Progenitor cell of endocrine pancreas (in vitro differentiated cells): ENCODE data around the gene GPR107. TPM values are rescaled to one million over a fixed set of nuclear protein-coding genes. Genes with fewer than 3 reads are reported as not detected.

Source experiments
- DNase-seq: peaks from one replicate; pipeline ENCODE4 v3.0.0; 2021; ENCODE audit warnings: low spot score; ENCODE audit not compliant: unreplicated experiment
- H3K27ac Mint-ChIP-seq: 2 replicates; pipeline ENCODE4 v1.8.0; 2021; ENCODE audit warnings: mild to moderate bottlenecking, moderate library complexity, mixed read lengths
- H3K27me3 Mint-ChIP-seq: 2 replicates; pipeline ENCODE4 v1.8.0; 2021; ENCODE audit warnings: mixed read lengths
- H3K36me3 Mint-ChIP-seq: 2 replicates; pipeline ENCODE4 v1.8.0; 2022; ENCODE audit warnings: mixed read lengths; ENCODE audit not compliant: insufficient read depth
- H3K4me1 Mint-ChIP-seq: 2 replicates; pipeline ENCODE4 v1.8.0; 2021; ENCODE audit warnings: low read depth, mixed read lengths
- H3K4me3 Mint-ChIP-seq: 2 replicates; pipeline ENCODE4 v1.8.0; 2021; ENCODE audit warnings: low read depth, mild to moderate bottlenecking, moderate library complexity, mixed read lengths
- H3K9me3 Mint-ChIP-seq: 2 replicates; pipeline ENCODE4 v1.8.0; 2021; ENCODE audit warnings: low read depth, mixed read lengths
- total RNA-seq: library from RNA; stranded (reverse); gene quantifications from 2 replicates; pipeline ENCODE4 v1.2.1, GENCODE V29; 2021
- TF ChIP-seq, protein P1 (sequence below): fragments of 200-600 bp; sonication (generic); IDR thresholded peaks from one replicate; pipeline ENCODE4 v1.5.0; 2021; ENCODE audit warnings: antibody characterized with exemption, mild to moderate bottlenecking; ENCODE audit not compliant: unreplicated experiment

The GPR107 gene
- total RNA-seq, 1 donor from 2014 or later: 48.7 TPM

DNA sequence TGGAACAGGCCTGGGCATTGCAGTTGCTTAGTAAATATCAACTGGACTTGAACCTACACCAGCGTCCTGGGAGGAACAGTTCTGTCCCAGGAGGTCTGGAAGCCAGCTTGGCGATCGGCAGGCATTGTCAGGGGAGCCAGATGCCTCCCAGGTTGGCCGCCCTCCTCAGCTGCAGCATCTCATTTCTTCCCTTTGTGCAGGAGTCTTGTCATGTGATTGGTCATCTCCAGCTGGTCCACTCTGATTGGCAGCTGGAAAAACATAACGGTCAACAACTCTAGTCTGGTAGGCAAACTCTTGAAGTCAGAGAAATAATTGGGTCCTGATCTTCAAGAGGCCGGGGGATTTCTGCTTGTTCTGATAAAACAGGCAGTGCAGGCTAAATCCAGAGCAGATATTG is 88.9 kb downstream of the GPR107 start:
- peaks cover 11% of the 10 kb centered on the region for H3K4me1 Mint-ChIP-seq

DNA sequence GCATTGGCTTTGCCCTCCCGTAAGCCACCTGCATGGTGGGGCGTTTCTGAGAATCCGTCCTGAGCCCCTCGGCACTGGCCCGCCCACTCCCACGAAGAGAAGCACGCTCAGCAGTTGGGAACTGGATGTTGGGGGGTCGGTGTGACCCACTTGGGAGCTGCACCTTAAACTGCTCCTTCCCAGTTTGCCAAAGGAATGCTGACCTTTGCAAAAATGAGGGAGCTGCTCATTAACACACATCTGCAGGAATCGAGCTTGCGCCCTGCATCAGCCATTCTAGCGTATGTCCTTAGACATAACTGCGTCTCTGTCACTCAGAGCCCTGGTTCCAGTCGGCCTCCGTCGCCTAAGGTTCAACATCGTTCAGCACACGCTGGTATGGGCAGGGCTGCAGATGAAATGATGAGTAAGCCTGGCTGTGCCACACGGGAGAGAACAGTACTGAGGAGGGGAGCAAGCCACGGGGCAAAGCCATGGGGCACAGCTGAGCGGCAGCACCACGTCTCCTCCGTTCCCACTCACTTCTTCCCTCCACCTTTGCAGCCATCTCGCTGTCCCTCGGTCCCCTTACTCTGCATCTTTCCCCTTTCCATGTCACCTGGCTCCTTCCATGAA is 89.7 kb downstream of the GPR107 start:
- H3K36me3 Mint-ChIP-seq: no peaks in the 10 kb centered on the region
- H3K27ac Mint-ChIP-seq: no peak overlapping the region
- no peak for DNase-seq
- peaks cover 12% of the 10 kb centered on the region for H3K27me3 Mint-ChIP-seq
- no peak overlapping the region for H3K4me3 Mint-ChIP-seq
- no peaks in the 10 kb centered on the region for H3K9me3 Mint-ChIP-seq
- TF ChIP-seq, protein P1, sequence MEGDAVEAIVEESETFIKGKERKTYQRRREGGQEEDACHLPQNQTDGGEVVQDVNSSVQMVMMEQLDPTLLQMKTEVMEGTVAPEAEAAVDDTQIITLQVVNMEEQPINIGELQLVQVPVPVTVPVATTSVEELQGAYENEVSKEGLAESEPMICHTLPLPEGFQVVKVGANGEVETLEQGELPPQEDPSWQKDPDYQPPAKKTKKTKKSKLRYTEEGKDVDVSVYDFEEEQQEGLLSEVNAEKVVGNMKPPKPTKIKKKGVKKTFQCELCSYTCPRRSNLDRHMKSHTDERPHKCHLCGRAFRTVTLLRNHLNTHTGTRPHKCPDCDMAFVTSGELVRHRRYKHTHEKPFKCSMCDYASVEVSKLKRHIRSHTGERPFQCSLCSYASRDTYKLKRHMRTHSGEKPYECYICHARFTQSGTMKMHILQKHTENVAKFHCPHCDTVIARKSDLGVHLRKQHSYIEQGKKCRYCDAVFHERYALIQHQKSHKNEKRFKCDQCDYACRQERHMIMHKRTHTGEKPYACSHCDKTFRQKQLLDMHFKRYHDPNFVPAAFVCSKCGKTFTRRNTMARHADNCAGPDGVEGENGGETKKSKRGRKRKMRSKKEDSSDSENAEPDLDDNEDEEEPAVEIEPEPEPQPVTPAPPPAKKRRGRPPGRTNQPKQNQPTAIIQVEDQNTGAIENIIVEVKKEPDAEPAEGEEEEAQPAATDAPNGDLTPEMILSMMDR: no peak
- H3K4me1 Mint-ChIP-seq: peaks cover 9% of the 10 kb centered on the region

More for the DNA sequence above, 88.9 kb downstream of the GPR107 start:
- Mint-ChIP-seq H3K27ac (no peak overlapping the region), H3K9me3 (no peaks in the 10 kb centered on the region), H3K4me3 (no peak overlapping the region), H3K36me3 (no peaks in the 10 kb centered on the region), H3K27me3 (peaks cover 12% of the 10 kb centered on the region)
- DNase-seq: no peak
- TF ChIP-seq, protein P1: no peak

DNA sequence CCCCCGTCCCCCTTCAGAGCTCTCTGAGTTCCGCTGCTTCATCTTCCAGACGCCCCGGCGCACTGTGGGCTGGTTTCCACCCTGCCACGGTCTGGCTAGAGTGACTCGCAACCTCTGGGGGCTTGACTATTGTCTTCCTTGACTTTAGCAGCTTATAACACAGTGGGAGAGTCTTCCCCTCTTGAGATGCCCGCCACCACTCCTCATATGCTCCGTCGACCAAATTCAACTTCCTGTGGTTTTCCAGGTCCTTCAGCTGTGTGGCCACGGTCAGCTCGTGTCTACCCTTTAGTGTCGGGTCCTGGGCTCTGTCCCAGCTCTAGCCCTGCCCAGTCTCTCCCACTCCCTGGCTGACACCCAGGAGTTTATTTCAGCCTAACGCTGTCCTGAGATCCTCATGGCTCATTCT is 90.3 kb downstream of the GPR107 start:
- no peak for DNase-seq
- no peaks in the 10 kb centered on the region for H3K9me3 Mint-ChIP-seq
- TF ChIP-seq, protein P1: no peak
- peaks cover 3% of the 10 kb centered on the region for H3K4me1 Mint-ChIP-seq
- H3K27ac Mint-ChIP-seq: no peak overlapping the region
- peaks cover 12% of the 10 kb centered on the region for H3K27me3 Mint-ChIP-seq
- H3K36me3 Mint-ChIP-seq: no peaks in the 10 kb centered on the region
- no peak overlapping the region for H3K4me3 Mint-ChIP-seq

DNA sequence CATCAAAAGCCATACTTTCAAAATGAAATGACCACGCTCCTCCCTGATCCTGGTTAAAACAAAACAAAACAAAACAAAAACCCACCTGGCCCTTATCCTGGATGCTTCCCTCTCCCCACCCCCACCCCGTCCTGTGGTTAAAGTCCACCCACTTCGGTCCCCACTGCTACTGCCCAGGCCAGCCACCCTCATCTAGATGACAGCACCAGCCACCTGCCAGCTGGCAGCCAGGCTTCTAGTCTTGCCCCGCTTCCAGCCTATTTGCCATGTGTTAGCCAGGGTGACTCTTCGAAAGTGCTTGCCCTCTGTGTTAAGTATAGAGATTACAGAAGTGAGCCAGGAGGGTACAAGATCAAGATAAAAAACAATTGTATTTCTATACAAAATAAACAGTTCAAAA is 91.0 kb downstream of the GPR107 start:
- H3K27ac Mint-ChIP-seq: no peak overlapping the region
- H3K4me1 Mint-ChIP-seq: peaks cover 3% of the 10 kb centered on the region
- H3K27me3 Mint-ChIP-seq: peaks cover 12% of the 10 kb centered on the region
- TF ChIP-seq, protein P1: no peak
- no peak for DNase-seq
- H3K36me3 Mint-ChIP-seq: no peaks in the 10 kb centered on the region
- no peak overlapping the region for H3K4me3 Mint-ChIP-seq
- no peaks in the 10 kb centered on the region for H3K9me3 Mint-ChIP-seq

DNA sequence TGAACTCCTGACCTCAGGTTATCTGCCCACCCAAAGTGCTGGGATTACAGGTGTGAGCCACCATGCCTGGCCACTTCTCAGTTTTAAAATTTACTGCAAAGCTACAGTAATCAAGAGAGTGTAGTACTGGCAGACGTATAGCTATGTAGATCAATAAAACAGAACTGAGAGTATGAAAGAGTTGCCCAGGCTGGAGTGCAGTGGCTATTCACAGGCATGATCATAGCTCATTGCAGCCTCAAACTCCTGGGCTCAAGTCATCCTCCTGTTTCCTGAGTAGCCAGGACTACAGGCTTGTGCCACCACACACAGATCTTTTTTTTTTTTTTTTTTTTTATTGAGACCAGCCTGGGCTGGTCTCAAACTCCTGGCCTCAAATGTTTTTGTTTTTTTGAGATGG is 92.0 kb downstream of the GPR107 start:
- no peak for DNase-seq
- no peak overlapping the region for H3K27ac Mint-ChIP-seq
- peaks cover 3% of the 10 kb centered on the region for H3K4me1 Mint-ChIP-seq
- peaks cover 12% of the 10 kb centered on the region for H3K27me3 Mint-ChIP-seq
- H3K4me3 Mint-ChIP-seq: no peak overlapping the region
- no peaks in the 10 kb centered on the region for H3K36me3 Mint-ChIP-seq
- TF ChIP-seq, protein P1: no peak
- H3K9me3 Mint-ChIP-seq: no peaks in the 10 kb centered on the region
